Measurements from ENCODE around the gene TMEM266.

Gene TMEM266

DNA sequence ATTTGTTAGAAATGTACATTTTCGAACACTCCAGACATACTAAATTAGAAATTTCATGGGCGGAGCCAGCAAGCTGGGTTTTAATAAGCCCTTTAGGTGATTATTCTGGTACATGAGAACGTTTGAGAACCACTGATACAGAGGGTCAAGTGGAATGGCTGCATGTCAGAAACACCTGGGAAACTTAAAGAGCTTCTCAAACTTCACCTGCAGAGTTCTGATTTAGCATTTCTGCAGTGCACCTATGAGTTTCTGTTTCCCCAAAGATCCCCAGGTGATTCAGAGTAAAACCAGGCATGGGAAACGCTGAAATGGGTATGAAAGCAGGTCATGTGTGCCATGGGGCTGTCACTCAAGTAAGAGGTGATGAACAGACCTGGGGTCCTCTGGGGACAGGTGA, 68.1 kb downstream of the TMEM266 start:
- DNase-seq (ENCODE audit: low read depth) = no peak

GRCh38 chr15:76134537-76134936, 74.8 kb downstream of the TMEM266 start:
- no peak for DNase-seq (ENCODE audit: low read depth)

DNA sequence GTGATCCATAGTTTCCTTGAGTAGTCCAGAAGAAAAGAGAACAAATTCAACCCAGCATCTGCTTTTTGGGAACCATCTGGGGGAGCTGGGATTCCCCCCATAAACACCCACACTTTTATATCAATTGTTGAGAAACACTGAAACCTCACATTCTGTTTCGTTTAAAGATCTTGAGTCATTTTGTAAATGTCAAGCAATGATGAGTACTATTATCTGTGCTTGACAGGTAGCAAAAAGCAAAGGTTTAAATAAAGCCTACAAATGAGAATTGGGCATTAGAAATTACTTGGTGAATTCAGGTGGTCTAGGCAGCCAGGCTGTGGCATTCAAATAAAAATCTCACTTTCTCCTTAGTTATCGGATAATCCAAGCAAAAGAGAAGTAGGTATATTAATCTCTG, 75.7 kb downstream of the TMEM266 start:
- DNase-seq (ENCODE audit: low read depth) = no peak

- DNase-seq (ENCODE audit: low read depth) = no peak
These were observed 78.7 kb downstream of the TMEM266 start for GRCh38 chr15:76138436-76138835.

DNA sequence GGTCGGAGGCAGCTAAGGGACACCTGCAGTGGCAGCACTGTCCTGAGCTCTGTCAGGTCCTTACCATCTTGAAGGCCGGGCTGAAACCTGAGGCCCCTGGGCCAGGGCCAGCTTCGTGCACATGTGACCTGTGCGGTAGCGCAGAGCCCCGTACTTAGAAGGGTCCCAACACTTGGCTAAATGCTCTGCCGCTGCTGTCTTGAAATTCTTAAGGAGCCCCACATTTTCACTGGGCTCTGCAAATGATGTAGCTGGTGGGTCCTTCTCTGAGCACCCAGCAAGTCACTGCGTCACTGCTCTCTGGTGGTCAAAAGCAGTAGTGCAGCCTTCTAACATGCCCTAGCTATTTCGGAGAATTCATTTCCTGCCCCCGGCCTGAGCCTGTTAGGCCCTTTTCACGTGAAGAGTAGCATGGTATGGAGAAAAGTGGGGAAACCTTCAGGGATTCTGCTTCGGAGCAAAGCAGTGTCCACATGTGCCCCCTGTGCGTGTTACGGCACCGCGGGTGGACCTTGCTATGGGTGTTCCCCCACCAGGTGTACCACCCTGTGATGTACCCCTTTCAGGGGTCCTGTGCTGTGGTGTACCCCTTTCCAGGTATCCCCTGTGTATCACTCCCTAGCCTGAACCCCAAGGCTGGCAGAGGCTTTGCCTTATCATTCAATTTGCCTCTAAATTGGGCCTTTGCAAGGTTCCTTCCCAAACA, 79.7 kb downstream of the TMEM266 start:
- peak; percentile 61 for DNase-seq (ENCODE audit: low read depth)

- DNase-seq (ENCODE audit: low read depth) = no peak
These were observed 80.3 kb downstream of the TMEM266 start for GRCh38 chr15:76140074-76140464.

DNA sequence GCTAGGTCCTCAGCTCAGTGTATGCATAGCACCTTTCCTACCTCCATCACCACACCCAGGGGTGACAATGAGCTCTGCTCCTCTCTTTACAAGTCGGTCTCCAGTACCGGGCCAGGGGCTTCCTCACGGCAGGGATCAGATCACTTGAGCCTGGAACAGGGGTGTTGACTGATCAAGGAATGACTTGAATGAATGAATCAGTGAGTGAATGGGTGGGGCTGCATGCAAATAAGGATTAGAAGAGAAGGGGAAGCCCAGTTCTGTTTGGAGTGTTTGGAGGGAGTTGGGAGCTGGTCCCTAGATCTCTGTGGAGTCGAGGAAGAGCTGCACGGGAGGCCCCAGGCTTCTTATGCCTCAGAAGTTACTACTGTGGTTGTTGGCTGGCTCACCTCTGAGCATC, 87.0 kb downstream of the TMEM266 start:
- no peak for DNase-seq (ENCODE audit: low read depth)

- DNase-seq (ENCODE audit: low read depth) = peak; percentile 25
These were observed 88.3 kb downstream of the TMEM266 start for GRCh38 chr15:76147906-76148570.

DNA sequence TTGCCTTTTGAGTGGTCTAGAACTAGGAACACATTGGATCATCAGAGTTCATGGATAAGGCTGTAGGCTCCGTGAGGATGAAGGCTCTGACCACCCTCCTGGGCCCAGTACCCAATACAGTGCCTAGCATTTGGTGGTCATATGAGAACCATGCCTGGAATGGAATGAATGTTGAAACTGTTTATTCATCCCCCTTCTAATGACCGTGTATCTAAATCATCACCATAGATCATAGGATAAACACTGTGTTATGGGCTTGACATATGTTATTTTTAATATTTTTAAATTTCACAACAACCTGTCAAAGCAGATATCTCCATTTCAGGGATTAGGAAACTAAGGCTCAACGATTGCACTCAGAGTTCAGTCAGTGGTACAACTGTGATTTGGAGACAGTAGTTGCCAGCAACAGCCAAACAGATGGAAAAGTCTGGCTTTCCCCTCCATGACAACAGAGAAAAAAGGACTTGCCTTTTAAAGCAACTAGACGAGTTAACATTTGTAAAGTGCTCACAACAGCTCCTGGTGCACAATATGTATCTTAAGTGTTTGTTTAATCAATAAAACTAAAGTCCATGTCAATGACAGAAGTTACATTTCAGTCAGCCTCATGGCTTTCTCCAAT, 89.6 kb downstream of the TMEM266 start:
- peak; percentile 62 for DNase-seq (ENCODE audit: low read depth)

DNA sequence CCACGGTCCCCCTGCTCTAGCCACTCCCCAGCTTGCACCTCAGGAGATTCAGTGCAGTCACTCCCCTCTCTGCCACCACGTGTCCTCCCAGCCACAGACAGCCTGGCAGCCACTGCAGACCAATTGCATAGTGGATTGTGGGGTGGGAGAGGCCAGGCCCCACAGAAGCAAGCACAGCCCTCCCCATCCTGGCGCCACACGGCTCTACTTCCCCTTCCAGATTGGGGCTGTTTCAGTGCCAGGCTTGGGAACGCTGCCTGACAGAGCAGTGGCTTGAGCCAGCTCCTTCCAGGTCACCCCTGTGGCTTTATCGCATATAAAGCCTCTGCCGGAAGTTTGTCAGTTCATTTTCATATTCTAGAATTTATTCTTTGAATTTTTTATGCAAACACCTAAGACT, 90.7 kb downstream of the TMEM266 start:
- DNase-seq (ENCODE audit: low read depth) = no peak

GRCh38 chr15:76150971-76151598, 91.3 kb downstream of the TMEM266 start:
- DNase-seq (ENCODE audit: low read depth) = peak; percentile 59

- DNase-seq (ENCODE audit: low read depth) = no peak
These were observed 91.8 kb downstream of the TMEM266 start for GRCh38 chr15:76151599-76151974.

- no peak for DNase-seq (ENCODE audit: low read depth)
These were observed 92.4 kb downstream of the TMEM266 start for GRCh38 chr15:76152197-76152596.

GRCh38 chr15:76153241-76154197, 93.7 kb downstream of the TMEM266 start:
- DNase-seq (ENCODE audit: low read depth) = no peak

GRCh38 chr15:76155731-76156130, 95.9 kb downstream of the TMEM266 start:
- DNase-seq (ENCODE audit: low read depth) = peak; percentile 91

- DNase-seq (ENCODE audit: low read depth) = no peak
These were observed 98.4 kb downstream of the TMEM266 start for GRCh38 chr15:76158226-76158625.

DNA sequence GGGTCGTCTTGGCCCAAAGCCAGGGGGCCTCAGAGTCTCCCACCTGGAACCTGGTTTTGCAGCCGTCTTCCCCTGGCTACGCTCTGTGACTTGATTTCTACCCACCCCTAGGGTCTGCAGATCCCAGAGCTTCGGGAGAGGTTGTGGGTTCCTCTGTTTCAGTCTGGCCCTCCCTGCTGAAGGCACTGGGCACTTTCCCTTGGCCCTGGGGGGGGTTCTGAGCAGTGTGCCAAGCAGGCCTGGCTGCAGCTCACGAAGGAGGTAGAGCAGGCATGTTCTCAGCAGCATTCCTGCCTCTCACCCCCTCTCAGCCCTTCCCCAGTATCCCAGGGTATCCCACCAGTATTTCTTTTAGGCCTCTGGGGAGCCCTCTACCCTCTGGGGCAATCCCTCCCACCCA, 99.0 kb downstream of the TMEM266 start:
- DNase-seq (ENCODE audit: low read depth) = no peak

DNA sequence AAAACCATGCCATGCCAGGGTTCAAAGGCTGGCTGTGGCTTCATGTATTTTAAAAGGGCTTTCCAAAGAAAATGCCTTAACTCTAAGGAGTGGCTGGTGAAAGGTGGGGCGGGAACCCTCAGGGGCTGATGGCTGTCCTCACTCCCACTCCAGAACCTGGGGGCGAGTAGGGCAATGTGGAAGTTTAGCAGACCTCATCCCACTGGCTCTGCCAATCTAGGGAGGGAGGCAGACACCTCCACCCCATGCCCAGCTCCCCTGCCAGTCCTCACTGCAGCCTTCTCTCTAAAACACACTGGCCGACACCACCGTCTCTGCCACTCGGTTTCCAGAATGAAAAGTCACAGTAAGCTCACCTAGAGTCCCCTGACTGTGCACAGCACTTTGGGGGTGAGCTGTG, 99.5 kb downstream of the TMEM266 start:
- no peak for DNase-seq (ENCODE audit: low read depth)

DNA sequence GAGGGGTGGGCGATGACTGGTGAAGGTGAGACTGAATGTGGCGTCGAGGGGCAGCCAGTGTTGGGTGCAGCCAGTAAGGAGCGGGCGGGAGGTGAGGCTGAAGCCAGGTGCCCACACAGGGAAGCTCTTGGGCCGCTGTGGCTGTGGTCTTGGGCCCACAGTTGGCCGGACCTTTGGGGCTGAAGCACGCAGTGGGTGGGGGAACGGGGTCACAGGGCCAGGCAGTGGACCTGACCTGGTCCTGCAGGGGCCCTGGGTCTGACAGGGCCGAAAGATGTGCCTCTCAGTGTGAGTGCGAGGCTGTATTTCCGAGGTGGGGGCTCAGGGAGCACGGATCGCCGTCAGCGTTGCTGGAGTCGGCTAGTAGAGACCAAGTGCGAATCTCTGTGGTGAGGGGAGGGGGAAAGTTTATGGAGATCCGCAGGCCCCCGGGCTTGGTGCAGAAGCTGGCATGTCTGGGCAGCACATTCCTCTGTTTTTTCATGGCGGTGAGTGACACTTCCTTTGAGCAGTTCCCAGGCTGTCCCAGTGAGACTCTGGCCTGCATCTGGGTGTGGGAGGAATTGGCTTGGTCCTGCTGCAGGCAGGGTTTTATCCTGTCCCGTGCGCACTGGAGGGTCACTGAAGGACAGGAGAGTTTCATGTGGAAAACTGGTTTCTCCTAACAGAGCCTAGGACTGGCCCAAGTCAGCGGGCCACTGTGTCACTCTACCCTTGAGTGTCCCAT, 100.8 kb downstream of the TMEM266 start:
- DNase-seq (ENCODE audit: low read depth) = no peak

DNA sequence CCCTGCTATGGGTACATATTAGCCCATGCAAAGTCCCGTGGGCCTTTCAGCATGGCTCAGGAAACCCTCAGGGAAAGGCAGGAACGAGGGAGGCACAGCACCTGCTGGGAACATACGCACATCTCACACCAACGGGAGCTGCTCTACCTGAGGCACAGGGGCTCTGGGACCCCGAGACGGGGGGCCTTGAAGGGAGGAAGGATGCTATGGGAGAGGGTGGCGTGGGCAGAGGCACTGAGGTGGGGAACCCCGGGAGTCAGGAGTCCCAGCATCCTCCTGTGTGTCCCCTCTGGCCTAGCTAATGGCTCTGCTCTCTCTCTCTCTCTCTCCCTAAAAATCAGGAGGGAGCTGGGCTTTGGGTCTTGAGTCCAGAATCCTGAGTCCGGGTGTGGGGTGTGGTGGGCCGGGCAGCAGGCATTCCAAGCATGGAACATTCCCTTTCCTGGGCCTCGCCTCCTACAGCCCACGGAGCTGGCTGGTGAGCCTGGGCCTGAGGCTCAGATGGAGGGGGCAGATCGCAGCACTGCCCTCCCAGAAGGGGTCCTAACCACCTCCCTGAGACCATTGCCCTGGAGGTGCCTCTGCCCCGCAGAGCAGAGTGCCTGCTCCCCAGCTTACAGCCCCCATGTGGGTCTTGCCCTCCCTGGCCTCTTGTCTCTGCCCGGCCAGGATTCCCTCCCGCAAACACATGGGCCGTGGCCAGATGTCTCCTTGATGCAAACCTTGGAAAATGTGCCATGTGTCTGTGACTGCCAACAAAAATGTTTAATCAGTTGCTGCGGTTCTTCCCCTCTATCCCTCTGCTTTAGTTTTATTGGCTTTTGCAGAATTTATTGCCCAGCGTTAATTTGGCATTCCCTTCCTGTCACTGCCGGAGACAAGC, 101.6 kb downstream of the TMEM266 start:
- DNase-seq (ENCODE audit: low read depth) = peak; percentile 55

Measured in fibroblast of gingiva (primary cell).